Loucy (cell line): ENCODE data around the gene FLOT1.

Source experiments
- EZH2phosphoT487 ChIP-seq: fragments of 200-600 bp; IDR thresholded peaks from 2 replicates; pipeline ENCODE4 v1.6.1; 2018; ENCODE audit warnings: antibody characterized with exemption, mild to moderate bottlenecking, moderate library complexity, borderline replicate concordance
- TF ChIP-seq, protein P1 (sequence below): fragments of 200-600 bp; sonication (generic); conservative IDR thresholded peaks from 2 replicates; pipeline ENCODE4 v1.5.1; 2014; ENCODE audit warnings: mild to moderate bottlenecking, antibody characterized with exemption, low read length

DNA sequence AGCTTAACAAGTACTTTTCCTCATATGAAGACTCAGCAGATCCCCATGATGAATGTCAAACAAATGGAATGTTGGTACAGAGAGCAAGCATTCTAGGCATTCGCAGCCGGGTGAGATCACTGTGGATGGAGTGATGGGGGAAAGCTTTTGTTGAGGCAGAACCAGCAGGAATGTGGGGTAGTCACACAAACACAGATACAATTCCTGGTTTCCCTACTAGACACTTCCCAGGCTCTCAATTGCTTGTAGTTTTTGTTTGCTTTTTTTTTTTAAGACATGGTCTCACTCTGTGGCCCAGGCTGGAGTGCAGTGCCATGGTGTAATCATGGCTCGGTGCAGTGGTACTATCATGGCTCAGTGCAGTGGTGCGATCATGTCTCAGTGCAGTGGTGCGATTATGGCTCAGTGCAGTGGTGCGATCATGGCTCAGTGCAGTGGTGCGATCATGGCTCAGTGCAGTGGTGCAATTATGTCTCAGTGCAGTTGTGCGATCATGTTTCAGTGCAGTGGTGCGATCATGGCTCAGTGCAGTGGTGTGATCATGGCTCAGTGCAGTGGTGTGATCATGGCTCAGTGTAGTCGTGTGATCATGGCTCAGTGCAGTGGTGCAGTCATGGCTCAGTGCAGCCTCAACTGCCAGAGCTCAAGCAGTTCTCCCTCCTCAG is 17.2 kb upstream of the FLOT1 start:
- TF ChIP-seq, protein P1, sequence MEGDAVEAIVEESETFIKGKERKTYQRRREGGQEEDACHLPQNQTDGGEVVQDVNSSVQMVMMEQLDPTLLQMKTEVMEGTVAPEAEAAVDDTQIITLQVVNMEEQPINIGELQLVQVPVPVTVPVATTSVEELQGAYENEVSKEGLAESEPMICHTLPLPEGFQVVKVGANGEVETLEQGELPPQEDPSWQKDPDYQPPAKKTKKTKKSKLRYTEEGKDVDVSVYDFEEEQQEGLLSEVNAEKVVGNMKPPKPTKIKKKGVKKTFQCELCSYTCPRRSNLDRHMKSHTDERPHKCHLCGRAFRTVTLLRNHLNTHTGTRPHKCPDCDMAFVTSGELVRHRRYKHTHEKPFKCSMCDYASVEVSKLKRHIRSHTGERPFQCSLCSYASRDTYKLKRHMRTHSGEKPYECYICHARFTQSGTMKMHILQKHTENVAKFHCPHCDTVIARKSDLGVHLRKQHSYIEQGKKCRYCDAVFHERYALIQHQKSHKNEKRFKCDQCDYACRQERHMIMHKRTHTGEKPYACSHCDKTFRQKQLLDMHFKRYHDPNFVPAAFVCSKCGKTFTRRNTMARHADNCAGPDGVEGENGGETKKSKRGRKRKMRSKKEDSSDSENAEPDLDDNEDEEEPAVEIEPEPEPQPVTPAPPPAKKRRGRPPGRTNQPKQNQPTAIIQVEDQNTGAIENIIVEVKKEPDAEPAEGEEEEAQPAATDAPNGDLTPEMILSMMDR, result no peak
- no peak for TF ChIP-seq EZH2phosphoT487
